ENCODE measurements around the gene GP2.

DNA sequence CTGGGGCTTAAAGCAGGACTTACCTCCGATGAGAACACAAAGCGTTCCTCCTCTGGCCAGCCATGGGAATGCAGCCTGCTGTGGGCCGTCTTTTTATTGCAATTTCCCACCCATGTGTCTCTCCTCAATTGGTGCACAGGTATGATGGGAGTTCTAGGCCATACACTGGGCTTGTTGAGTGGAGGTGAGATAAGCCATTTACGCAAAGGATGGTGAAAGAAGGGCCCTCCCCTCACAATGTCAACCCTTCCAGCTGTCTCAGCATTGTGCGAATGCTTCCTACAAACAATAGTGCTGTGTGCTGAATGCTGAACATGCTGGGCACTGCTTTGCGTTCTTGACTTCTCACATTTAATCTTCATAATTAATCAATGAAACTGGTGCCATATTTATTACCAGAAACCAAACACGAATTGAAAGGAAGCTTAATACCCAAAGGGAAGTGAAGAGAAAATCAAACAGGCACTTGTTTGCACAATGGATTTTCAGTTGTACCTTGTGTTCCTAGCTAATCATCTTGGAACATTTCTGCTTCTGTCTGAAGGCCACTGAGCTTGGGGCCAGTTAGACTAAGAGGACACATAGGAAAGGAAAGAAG, at the start of gene GP2:
- TF ChIP-seq, protein P1, sequence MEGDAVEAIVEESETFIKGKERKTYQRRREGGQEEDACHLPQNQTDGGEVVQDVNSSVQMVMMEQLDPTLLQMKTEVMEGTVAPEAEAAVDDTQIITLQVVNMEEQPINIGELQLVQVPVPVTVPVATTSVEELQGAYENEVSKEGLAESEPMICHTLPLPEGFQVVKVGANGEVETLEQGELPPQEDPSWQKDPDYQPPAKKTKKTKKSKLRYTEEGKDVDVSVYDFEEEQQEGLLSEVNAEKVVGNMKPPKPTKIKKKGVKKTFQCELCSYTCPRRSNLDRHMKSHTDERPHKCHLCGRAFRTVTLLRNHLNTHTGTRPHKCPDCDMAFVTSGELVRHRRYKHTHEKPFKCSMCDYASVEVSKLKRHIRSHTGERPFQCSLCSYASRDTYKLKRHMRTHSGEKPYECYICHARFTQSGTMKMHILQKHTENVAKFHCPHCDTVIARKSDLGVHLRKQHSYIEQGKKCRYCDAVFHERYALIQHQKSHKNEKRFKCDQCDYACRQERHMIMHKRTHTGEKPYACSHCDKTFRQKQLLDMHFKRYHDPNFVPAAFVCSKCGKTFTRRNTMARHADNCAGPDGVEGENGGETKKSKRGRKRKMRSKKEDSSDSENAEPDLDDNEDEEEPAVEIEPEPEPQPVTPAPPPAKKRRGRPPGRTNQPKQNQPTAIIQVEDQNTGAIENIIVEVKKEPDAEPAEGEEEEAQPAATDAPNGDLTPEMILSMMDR (IDR thresholded peaks at IDR 0.05): no peak
- no peak for TF ChIP-seq POLR2AphosphoS5 (IDR thresholded peaks at IDR 0.05; ENCODE audit: insufficient read depth in 1 of 2, low read depth in 1 of 2)
